Fibroblast of skin of right biceps (primary cell): Measurements from ENCODE around the gene TGFBR2.

Source experiments
- DNase-seq: peaks from one replicate; pipeline ENCODE4 v3.0.0-alpha.2; 2013

Gene TGFBR2

DNA sequence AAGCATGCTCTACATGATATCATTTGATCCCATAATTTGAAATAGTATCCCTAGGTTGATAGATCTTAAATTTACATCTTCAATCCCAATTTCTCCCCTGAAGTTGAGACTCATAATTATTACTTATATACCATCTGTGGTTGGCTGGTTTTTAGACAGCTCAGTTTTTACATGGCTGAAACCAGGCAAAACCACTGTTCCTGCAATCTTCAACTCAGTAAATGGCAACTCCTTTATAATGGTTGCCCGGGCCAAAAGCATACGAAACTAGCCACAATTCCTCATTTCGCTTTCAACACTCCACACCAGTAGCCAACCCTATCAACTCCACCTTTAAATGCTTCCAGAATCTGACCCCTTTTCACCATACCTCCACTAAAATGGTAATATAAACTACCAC, 118.5 kb downstream of the TGFBR2 start:
- no peak for DNase-seq

DNA sequence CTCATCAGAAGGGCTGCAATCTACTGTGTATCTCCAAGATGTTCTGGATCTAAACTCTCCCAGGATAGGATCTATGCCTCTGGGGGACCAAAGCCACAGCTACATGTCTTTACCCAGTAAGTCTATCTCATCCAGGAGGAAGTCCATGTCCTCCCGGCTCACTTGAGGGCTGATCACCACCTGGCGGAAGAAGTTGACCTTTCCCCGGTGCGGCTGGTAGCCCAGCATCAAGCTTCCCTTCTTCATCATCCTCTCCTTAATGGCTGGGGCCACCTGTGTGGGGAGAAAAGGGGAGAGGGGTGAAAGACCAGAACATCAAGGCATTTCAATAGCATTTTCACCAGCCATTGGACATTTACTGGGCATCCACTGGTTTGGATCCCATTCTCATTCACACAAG, 121.7 kb downstream of the TGFBR2 start:
- no peak for DNase-seq

DNA sequence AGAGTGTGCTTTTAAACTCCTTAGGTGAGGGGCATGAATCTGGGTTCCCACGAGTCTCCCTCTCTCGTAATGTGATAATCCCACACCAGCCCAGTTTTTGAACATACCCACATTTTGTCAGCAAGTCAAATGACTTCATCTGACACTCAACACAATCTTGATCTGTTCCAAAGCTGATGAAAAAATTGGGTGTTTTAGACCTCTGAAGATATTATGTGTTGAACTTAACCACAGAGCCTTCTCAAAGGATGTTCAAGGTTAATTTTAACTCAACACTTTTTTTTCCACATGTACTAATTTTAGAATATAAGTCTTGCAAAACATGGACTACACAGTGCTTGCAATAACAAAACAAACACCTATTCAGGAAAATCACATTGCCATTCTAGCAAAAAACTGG, 123.1 kb downstream of the TGFBR2 start:
- DNase-seq, result no peak

DNA sequence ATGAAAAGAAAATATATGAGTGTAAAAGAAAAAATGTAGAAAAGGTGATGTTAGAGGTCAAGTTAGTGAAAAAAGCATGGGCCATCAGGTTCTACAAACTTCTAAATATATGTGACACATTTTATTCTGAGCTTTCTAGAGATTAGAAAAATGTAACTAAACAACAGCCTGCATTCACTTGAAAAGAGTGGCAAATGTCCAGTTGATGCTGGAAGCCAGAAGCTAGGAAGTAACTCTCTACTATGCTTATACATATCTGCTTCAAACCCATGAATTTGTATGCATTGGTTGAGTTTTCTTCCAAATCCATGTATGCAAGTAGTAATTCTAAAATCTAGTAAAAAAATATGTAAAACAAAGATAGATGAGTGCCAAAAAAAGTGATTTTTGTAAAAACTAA, 123.5 kb downstream of the TGFBR2 start:
- DNase-seq, result no peak

DNA sequence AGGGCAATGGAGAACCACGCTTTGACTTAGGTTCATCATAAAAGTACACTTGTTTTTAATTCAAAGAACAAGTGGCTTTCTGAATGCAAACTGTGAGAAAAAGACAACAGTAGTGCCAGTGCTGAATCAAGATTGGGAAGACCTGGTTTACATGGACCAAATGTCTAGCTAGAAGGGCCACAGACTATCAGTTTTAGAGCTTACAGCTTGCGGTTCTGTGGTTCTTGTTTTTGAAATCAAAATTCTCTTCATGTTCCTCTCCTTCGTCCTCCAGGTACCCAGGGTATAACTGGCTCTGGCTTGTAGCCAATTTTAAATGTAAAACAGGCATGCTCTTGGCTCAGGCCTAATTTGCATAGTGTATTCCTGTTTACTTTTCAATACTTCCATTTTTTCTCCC, 124.6 kb downstream of the TGFBR2 start:
- no peak for DNase-seq

DNA sequence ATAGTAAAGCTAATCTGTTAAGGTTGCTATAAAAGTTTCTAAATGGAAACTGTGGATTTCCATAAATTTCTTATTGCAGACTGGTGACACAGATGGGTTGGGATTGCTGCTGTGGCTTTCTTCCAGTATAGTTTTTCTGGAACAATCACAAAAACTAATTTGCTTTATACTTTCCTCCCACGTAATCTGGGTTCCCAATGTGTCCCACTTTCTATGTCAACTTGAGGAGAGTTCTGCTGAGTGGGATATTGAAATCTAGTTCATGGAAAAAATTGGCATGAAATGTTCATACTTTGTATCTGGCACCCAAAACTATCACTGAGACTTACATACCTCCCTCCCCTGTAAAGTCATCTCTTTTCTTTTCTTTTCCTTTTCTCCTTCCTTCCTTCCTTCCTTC, 126.8 kb downstream of the TGFBR2 start:
- no peak for DNase-seq

DNA sequence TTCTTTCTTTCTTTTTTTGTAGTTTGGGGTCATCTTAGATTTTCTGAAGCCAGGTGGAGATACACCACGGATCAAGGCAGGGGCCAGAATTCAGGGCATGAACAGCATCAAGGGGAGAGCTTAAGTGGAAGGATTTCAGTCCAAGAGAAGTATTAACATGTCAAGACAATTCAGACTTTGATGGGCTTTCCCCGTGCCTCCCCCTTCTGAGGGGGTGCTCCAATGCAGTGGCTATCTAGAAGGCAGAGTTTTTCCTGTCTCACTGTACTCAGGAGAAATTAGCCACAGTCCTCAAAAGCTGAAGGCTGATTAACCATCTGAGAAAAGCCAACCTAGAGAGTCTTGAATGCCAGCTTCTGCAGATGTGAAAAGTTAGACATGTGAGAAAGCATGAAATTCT, 127.3 kb downstream of the TGFBR2 start:
- no peak for DNase-seq

DNA sequence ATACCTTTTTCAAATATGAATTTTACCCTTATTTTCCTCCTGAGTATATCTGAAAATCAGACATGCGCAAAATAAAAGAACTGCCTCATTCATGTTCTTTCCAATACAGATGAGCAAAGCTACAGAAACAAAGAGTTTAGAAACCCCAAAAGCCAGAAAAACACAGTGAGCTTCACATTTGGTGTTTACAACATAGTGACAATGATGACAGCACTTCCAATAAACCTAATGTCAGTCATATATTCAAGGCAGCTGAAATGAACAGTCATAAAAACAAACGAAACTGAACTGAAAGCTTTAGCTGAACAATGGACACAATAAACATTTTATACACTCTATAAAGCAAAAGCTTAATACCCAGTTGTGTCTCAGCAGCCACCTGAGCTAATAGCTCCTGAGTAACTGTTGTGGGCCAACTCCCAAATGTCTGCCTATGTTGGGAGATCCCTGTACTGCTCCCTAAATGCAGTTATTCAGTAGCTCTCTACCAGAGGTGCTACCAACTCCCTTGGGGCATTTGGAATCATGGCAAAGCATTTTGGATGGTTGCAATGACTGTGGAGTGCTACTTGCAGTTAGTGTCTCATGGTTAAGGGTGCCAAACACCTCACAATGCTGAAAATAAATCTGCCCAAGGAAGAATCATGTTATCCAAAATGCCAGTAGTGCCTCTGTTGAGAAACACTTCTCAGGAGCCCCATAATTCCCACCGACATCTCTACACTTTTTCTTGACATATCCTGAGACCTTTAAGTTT, 131.5 kb downstream of the TGFBR2 start:
- no peak for DNase-seq

DNA sequence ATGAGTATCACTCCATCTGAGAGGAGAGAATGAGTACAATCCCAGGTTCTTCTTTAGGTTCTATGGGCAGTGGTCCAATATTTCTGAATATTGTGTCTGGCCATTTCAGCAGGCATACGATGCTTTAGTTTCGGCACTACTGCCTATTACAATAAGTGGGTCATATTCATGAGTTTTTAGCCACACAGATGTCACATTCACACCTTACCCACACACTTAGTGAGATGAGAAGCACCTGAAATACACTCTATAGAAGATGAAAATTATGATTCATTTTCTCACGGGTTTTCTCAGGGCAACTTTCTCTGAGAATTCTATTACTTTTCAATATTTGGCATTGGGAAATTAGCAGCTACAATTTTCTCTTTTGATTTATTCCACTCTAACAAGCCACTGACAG, 132.2 kb downstream of the TGFBR2 start:
- no peak for DNase-seq

DNA sequence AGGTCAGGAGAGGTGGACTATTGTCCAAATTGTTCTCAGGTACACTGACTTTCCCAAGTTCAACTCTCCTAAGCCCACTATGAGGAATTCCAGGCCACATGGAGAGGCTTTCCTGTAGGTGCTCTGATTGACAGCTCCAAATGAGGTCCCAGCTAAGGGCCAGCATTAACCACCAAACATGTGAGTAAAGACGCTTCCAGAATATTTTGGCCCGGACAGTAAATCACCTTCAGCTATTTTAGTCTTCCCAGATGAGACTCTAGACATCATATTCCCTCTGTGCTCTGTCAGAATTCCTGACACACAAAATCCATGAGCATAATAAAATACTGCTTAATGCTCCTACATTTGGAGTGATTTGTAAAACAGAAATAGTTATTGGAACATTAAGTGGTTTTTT, 135.5 kb downstream of the TGFBR2 start:
- DNase-seq, result no peak

DNA sequence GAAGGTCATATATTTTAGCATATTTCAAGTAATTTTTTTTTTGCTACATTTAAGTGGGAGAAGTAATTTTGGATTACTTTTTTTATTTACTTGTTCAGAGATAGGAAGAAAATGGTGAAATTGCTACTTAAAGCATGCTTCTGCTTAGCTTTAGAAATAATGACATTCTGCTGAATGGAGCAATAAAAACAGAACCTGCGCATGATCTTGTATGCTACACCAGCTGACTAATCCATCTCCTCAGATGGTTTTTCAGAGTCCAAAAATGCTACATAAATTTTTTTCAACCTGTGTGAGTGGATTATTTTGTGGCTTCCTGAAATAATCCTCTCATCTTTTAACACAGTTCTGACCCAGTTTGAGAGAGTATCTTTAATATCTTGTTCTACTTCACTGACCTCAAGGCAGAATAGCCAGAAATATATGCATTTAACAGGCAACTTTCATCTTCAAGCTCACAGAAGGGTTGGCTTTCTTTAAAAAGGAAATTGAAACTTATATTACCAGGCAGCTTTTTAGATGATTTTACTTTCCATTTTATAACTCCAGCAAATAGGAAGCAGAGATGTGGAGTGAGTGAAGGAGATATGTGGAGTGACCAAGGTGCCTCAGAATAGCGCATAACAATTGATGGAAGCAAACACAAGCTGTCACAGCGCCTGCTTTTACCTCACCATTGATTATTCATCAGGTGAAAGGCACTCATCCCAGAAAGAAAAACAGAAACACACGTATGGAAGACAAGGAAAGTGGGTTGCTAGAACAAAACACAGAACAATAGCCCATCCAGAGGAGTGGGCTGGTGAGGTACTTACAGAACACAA, 136.6 kb downstream of the TGFBR2 start:
- DNase-seq, result no peak
